Measurements from ENCODE around the gene SGIP1. TPM values are rescaled to one million over a fixed set of nuclear protein-coding genes. Genes with fewer than 3 reads are reported as not detected.

The SGIP1 gene
- total and polyA plus RNA-seq, 2 of the 8 experiments (the other 6 are each of a cell fraction or from before 2014, with no cell fraction given), result 1.4 to 2.1 TPM

GRCh38 chr1:66685670-66686069 is 151.7 kb downstream of the SGIP1 start (continued):
- TF ChIP-seq MAFK (IDR thresholded peaks at IDR 0.05; ENCODE audit: low read depth, low read length) (no peak), SAP30 (IDR thresholded peaks at IDR 0.05; ENCODE audit: insufficient read depth, insufficient replicate concordance, low read length) (no peak), SIX5 (IDR thresholded peaks at IDR 0.05; ENCODE audit: low read depth, low read length) (no peak), BRCA1 (IDR thresholded peaks at IDR 0.05; ENCODE audit: low read depth, low read length) (no peak), SP2 (IDR thresholded peaks at IDR 0.05; ENCODE audit: low read length) (no peak), MAX (IDR thresholded peaks at IDR 0.05) (no peak), FOSL1 (IDR thresholded peaks at IDR 0.05; ENCODE audit: insufficient read depth, low read depth, low read length) (no peak), TAF1 (IDR thresholded peaks at IDR 0.05; ENCODE audit: low read depth, low read length) (no peak), TBP (IDR thresholded peaks at IDR 0.05; ENCODE audit: low read depth, low read length) (no peak)
